Gastrocnemius medialis (tissue), 4 donors: ENCODE measurements around the gene BORA.
"Not testable (repeated sequence)": the region's sequence is repeated elsewhere in the genome, so short reads cannot be mapped to it uniquely, and the experiment has no call there.

Experiments used
- POLR2A ChIP-seq, 2 donors: fragments of 450-650 bp; IDR thresholded peaks; one replicate each; pipeline ENCODE4 v1.6.1; 2017; ENCODE audit warnings: antibody characterized with exemption in 2 of 2, mild to moderate bottlenecking in 2 of 2, moderate library complexity in 2 of 2
- TF ChIP-seq, protein P1 (sequence below), 5 experiments: fragments of 450-650 bp in 3 of 5; fragments of 200-600 bp in 2 of 5; sonication (generic) in 2 of 5; IDR thresholded peaks in 4 of 5; conservative IDR thresholded peaks in 1 of 5; 1 replicate in 4 of 5; 2 replicates in 1 of 5; pipeline ENCODE4 v1.5.1; 2016 to 2019; ENCODE audit warnings: antibody characterized with exemption in 5 of 5, mild to moderate bottlenecking in 3 of 5, moderate library complexity in 3 of 5

DNA sequence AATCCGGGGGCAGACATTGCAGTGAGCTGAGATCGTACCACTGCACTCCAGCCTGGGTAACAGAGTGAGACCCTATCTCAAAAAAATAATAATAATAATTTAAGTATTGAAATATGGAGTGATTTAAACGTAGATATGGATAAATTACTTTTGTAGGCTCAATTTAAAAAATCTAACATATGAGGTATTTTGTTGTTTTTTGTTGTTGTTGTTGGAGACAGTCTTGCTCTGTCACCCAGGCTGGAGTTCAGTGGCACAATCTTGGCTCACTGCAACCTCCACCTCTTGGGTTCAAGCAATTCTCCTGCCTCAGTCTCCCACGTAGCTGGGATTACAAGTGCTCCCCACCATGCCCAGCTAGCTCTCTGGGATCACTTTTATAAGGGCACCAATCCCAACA is 57.0 kb downstream of the BORA start:
- TF ChIP-seq, protein P1, sequence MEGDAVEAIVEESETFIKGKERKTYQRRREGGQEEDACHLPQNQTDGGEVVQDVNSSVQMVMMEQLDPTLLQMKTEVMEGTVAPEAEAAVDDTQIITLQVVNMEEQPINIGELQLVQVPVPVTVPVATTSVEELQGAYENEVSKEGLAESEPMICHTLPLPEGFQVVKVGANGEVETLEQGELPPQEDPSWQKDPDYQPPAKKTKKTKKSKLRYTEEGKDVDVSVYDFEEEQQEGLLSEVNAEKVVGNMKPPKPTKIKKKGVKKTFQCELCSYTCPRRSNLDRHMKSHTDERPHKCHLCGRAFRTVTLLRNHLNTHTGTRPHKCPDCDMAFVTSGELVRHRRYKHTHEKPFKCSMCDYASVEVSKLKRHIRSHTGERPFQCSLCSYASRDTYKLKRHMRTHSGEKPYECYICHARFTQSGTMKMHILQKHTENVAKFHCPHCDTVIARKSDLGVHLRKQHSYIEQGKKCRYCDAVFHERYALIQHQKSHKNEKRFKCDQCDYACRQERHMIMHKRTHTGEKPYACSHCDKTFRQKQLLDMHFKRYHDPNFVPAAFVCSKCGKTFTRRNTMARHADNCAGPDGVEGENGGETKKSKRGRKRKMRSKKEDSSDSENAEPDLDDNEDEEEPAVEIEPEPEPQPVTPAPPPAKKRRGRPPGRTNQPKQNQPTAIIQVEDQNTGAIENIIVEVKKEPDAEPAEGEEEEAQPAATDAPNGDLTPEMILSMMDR (IDR thresholded peaks at IDR 0.05 in 4 of 5, conservative IDR thresholded peaks at IDR 0.05 in 1 of 5) = not testable (repeated sequence)
- TF ChIP-seq POLR2A (IDR thresholded peaks at IDR 0.05) = not testable (repeated sequence)
